Kasumi-1 (cell line): ENCODE results near the gene CD3G.
"Not testable (repeated sequence)": the region's sequence is repeated elsewhere in the genome, so short reads cannot be mapped to it uniquely, and the experiment has no call there.

Experiments used
- DNase-seq, 2 experiments: peaks; one replicate each; lab custom pipeline; 2025; lab: John Stamatoyannopoulos, UW

CD3G gene

GRCh38 chr11:118380571-118380970 lies 36.4 kb downstream of the CD3G start:
- DNase-seq, result no peak

GRCh38 chr11:118382954-118383353 lies 38.8 kb downstream of the CD3G start:
- DNase-seq, result no peak

GRCh38 chr11:118383657-118384056 lies 39.5 kb downstream of the CD3G start:
- DNase-seq, result no peak

GRCh38 chr11:118396097-118396501 lies 52.0 kb downstream of the CD3G start:
- no peak for DNase-seq

- no peak for DNase-seq
Measured at GRCh38 chr11:118397448-118397847, 53.3 kb downstream of the CD3G start.

GRCh38 chr11:118398791-118399559 lies 54.8 kb downstream of the CD3G start:
- no peak for DNase-seq

GRCh38 chr11:118401151-118401879 lies 57.2 kb downstream of the CD3G start, which contains the start of gene ATP5MG:
Gene ATP5MG, plus strand, starts transcription at chr11:118401606. Its CDS starts 60 bp downstream, at chr11:118401666.
- peak; percentile 89 to 96 for DNase-seq

- peak in 1 of 2 experiments; percentile 71 for DNase-seq
Measured at GRCh38 chr11:118401880-118402590, 57.9 kb downstream of the CD3G start.

GRCh38 chr11:118402594-118402993 lies 58.5 kb downstream of the CD3G start:
- DNase-seq, result not testable (repeated sequence)
